ENCODE data around the gene SLCO2A1. TPM values are rescaled to one million over a fixed set of nuclear protein-coding genes. Genes with fewer than 3 reads are reported as not detected.

The SLCO2A1 gene
- total RNA-seq, 4 donors from 2014 or later = 7.8 to 12.0 (median 11.1) TPM

GRCh38 chr3:134003066-134003465 lies 26.7 kb downstream of the SLCO2A1 start:
- peaks cover 0 to 8% (median 0%) of the 10 kb centered on the region in 3 donors for H3K9me3 ChIP-seq
- no peaks in the 10 kb centered on the region for H3K4me1 ChIP-seq
- H3K27me3 ChIP-seq = no peaks in the 10 kb centered on the region
- WGBS, 2 donors (ENCODE audit: low coverage in 1 of 2) = 90 to 100% methylated on average over 1 to 4 of the region's 5 CpGs
- TF ChIP-seq POLR2AphosphoS5 (IDR thresholded peaks at IDR 0.05) (no peak), POLR2A (IDR thresholded peaks at IDR 0.05) (no peak), EP300 (IDR thresholded peaks at IDR 0.05) (no peak)
- TF ChIP-seq, protein P1, sequence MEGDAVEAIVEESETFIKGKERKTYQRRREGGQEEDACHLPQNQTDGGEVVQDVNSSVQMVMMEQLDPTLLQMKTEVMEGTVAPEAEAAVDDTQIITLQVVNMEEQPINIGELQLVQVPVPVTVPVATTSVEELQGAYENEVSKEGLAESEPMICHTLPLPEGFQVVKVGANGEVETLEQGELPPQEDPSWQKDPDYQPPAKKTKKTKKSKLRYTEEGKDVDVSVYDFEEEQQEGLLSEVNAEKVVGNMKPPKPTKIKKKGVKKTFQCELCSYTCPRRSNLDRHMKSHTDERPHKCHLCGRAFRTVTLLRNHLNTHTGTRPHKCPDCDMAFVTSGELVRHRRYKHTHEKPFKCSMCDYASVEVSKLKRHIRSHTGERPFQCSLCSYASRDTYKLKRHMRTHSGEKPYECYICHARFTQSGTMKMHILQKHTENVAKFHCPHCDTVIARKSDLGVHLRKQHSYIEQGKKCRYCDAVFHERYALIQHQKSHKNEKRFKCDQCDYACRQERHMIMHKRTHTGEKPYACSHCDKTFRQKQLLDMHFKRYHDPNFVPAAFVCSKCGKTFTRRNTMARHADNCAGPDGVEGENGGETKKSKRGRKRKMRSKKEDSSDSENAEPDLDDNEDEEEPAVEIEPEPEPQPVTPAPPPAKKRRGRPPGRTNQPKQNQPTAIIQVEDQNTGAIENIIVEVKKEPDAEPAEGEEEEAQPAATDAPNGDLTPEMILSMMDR (IDR thresholded peaks at IDR 0.05) = no peak
- no peaks in the 10 kb centered on the region for H3K36me3 ChIP-seq
- no peak overlapping the region for H3K27ac ChIP-seq
- H3K4me3 ChIP-seq = no peak overlapping the region
- ATAC-seq = no peak

DNA sequence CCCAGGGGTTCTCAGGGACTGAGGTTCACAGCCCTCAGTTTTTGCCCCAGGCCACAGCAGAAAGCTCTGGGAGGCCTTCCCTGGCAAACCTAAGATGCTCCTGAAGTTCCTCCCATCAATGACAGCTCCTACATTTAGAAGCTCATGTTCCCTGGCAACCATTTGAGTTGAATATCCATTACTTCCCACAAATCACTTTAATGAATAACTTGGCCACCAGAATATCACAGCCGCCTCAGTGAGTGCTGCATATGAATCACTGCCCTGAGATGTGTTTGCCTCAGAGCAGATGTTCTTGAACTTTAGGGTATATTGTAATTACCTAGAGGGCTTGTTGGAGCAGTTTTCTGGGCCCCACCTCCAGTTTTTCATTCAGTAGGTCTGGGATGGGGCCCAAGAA lies 27.4 kb downstream of the SLCO2A1 start:
- H3K4me3 ChIP-seq = no peak overlapping the region
- H3K27me3 ChIP-seq = no peaks in the 10 kb centered on the region
- H3K36me3 ChIP-seq = no peaks in the 10 kb centered on the region
- TF ChIP-seq, protein P1 (IDR thresholded peaks at IDR 0.05) = no peak
- TF ChIP-seq POLR2A (IDR thresholded peaks at IDR 0.05) = no peak
- TF ChIP-seq POLR2AphosphoS5 (IDR thresholded peaks at IDR 0.05) = no peak
- no peak for TF ChIP-seq EP300 (IDR thresholded peaks at IDR 0.05)
- H3K9me3 ChIP-seq = peaks cover 0 to 8% (median 0%) of the 10 kb centered on the region in 3 donors
- no peak overlapping the region for H3K27ac ChIP-seq
- H3K4me1 ChIP-seq = no peaks in the 10 kb centered on the region
- ATAC-seq = no peak
- WGBS, 2 donors (ENCODE audit: low coverage in 1 of 2) = 83% methylated on average over 1 of the region's 1 CpG; no CpG with 5 or more reads in 1 of the 2 donors

- 74% methylated on average over 3 of the region's 5 CpGs; no CpG with 5 or more reads in 1 of the 2 donors for WGBS, 2 donors (ENCODE audit: low coverage in 1 of 2)
- TF ChIP-seq, protein P1 (IDR thresholded peaks at IDR 0.05) = no peak
- TF ChIP-seq POLR2A (IDR thresholded peaks at IDR 0.05) = no peak
- no peak for TF ChIP-seq EP300 (IDR thresholded peaks at IDR 0.05)
- TF ChIP-seq POLR2AphosphoS5 (IDR thresholded peaks at IDR 0.05) = no peak
- no peak for ATAC-seq
Measured at GRCh38 chr3:134001251-134001650, 28.5 kb downstream of the SLCO2A1 start.

DNA sequence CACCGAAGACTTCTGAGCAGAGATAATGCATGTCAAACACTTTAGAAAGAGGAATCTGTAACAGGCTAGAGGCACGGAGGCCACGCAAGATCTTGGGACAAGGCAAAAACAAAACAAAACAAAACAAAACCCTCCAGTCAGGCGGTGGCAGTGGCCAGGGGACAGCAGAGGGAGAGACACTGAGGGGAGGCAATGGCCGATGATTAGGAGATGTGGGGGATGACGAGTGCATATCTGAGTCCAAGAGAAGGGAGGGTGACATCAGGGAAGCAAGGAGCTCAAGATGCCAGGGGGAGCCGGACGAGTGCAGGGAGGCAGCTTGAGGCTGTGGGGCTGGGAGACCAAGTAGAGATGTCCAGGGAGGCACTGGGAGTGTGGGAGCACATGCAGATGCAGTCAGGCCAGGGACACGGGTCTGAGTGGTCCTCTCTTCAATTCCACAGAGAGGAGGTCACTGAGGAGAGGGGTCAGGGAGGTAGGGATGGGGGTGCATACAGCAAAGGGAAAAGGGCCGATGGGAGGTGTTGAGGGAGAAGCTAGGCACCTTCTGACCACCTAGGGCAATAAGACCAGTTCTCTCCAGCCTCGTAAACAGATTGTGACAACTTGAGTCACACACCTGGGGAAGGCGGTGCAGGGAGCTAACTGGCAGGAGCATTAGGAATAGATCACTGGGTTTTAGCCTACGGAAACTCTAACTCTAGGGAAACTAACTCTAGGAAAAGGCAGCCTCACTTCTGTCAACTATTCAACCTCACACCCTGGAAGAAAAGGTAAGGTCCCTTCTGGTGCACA lies 29.6 kb downstream of the SLCO2A1 start:
- ATAC-seq = no peak
- no peaks in the 10 kb centered on the region for H3K36me3 ChIP-seq
- TF ChIP-seq POLR2A (IDR thresholded peaks at IDR 0.05) = no peak
- TF ChIP-seq EP300 (IDR thresholded peaks at IDR 0.05) = no peak
- no peak for TF ChIP-seq POLR2AphosphoS5 (IDR thresholded peaks at IDR 0.05)
- TF ChIP-seq, protein P1 (IDR thresholded peaks at IDR 0.05) = no peak

More at GRCh38 chr3:134001251-134001650, 28.5 kb downstream of the SLCO2A1 start:
- H3K36me3 ChIP-seq = no peaks in the 10 kb centered on the region
- H3K4me3 ChIP-seq = no peak overlapping the region
- H3K27ac ChIP-seq = no peak overlapping the region
- peaks cover 0 to 8% (median 0%) of the 10 kb centered on the region in 3 donors for H3K9me3 ChIP-seq
- H3K27me3 ChIP-seq = no peaks in the 10 kb centered on the region
- H3K4me1 ChIP-seq = no peaks in the 10 kb centered on the region

More for the DNA sequence above, 29.6 kb downstream of the SLCO2A1 start:
- WGBS, 2 donors (ENCODE audit: low coverage in 1 of 2) = 73 to 75% methylated on average over 9 to 10 of the region's 13 CpGs
- Histone ChIP-seq H3K9me3 (peaks cover 0 to 8% (median 0%) of the 10 kb centered on the region in 3 donors), H3K27me3 (no peaks in the 10 kb centered on the region), H3K4me3 (no peak overlapping the region), H3K27ac (no peak overlapping the region), H3K4me1 (no peaks in the 10 kb centered on the region)

All from gastroesophageal sphincter (tissue), 4 donors.